ENCODE results near the gene RAB13. TPM values are rescaled to one million over a fixed set of nuclear protein-coding genes. Genes with fewer than 3 reads are reported as not detected.

RAB13 gene
- total and polyA plus RNA-seq, 2 of the 13 experiments (the other 11 are each of a cell fraction or from before 2014, with no cell fraction given) = 15.9 to 24.7 TPM

- TF ChIP-seq NR2F1 (CRISPR knock-in tag; IDR thresholded peaks at IDR 0.05) (no peak), ZNF432 (CRISPR knock-in tag; IDR thresholded peaks at IDR 0.05; ENCODE audit: borderline replicate concordance) (no peak), RFX1 (IDR thresholded peaks at IDR 0.05) (peak; percentile 41; the same call in 1 of the 2 replicates), SMC3 (IDR thresholded peaks at IDR 0.05; ENCODE audit: low read length) (no peak), POLR2AphosphoS5 (IDR thresholded peaks at IDR 0.05; ENCODE audit: low read depth, low read length) (peak; percentile 79), ZNF607 (CRISPR knock-in tag; IDR thresholded peaks at IDR 0.05; ENCODE audit: borderline replicate concordance) (peak; percentile 49; the same call in 1 of the 2 replicates), ZNF670 (CRISPR knock-in tag; IDR thresholded peaks at IDR 0.05; ENCODE audit: borderline replicate concordance) (peak; percentile 54; the same call in 1 of the 2 replicates), ZNF784 (CRISPR knock-in tag; IDR thresholded peaks at IDR 0.05; ENCODE audit: borderline replicate concordance) (no peak; the same call in 1 of the 2 replicates), ARID4A (CRISPR knock-in tag; IDR thresholded peaks at IDR 0.05; ENCODE audit: borderline replicate concordance) (peak; percentile 91), SALL2 (CRISPR knock-in tag; IDR thresholded peaks at IDR 0.05) (peak; percentile 47; the same call in 1 of the 2 replicates), ZNF780A (CRISPR knock-in tag; IDR thresholded peaks at IDR 0.05) (0 out of 2 replicates have a peak, but pooled peaks have one; percentile 37), TOPORS (CRISPR knock-in tag; IDR thresholded peaks at IDR 0.05) (peak; percentile 35; the same call in 1 of the 2 replicates), ZNF275 (CRISPR knock-in tag; IDR thresholded peaks at IDR 0.05; ENCODE audit: borderline replicate concordance) (peak; percentile 43; the same call in 1 of the 2 replicates), SPEN (CRISPR knock-in tag; IDR thresholded peaks at IDR 0.05; ENCODE audit: low read depth) (peak; percentile 65), ZNF543 (CRISPR knock-in tag; IDR thresholded peaks at IDR 0.05) (peak; percentile 88), NFYC (CRISPR knock-in tag; IDR thresholded peaks at IDR 0.05) (peak; percentile 60), ZNF124 (CRISPR knock-in tag; IDR thresholded peaks at IDR 0.05) (peak; percentile 39; the same call in 1 of the 2 replicates), ZNF101 (CRISPR knock-in tag; IDR thresholded peaks at IDR 0.05; ENCODE audit: borderline replicate concordance, low read depth) (0 out of 2 replicates have a peak, but pooled peaks have one; percentile 26)
These were observed 8.6 kb downstream of the RAB13 start, which contains the start of gene JTB (continued) for GRCh38 chr1:153977250-153978240.
